Brain pericyte (primary cell): ENCODE data around the gene TFAP2A.

Source experiments
- DNase-seq: peaks from one replicate; pipeline ENCODE4 v3.0.0-alpha.2; 2012; ENCODE audit warnings: low read depth, low spot score

The TFAP2A gene

DNA sequence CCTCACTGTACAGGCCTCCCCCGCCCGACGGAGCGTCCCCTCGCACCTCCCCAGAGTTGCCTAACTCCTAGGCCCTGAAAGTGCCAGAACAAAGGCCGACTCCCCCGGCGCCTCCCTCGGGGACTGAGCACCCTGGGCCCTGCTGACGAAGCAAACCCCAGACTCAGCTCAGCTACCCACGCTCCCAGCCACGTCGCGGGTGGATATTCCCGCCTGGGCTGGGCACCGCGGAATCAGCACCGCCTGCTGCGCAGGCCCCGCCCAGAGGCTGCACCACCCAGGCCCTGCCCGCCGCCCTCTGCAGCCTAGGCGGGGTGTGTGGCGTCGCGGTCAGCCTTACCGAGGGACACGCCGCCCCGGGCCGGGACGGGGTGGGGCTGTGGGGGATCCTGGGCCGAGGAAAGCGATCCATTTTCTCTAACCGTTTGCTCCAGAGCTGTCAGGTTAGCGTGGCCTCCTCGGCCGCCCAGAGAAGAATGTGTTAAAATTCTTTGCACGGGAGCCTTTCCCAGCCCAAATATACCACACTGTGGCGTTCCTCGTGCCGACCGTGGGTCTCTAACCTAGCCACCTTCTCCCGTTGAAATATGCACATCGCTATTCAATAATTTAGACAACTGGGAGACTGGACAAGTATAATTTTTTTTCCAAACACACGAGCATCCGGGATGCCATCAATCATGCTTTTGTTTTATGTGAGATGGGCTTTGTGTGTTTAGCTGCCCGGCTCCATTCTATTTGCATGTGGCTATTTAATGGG is 31.4 kb downstream of the TFAP2A start:
- no peak for DNase-seq

DNA sequence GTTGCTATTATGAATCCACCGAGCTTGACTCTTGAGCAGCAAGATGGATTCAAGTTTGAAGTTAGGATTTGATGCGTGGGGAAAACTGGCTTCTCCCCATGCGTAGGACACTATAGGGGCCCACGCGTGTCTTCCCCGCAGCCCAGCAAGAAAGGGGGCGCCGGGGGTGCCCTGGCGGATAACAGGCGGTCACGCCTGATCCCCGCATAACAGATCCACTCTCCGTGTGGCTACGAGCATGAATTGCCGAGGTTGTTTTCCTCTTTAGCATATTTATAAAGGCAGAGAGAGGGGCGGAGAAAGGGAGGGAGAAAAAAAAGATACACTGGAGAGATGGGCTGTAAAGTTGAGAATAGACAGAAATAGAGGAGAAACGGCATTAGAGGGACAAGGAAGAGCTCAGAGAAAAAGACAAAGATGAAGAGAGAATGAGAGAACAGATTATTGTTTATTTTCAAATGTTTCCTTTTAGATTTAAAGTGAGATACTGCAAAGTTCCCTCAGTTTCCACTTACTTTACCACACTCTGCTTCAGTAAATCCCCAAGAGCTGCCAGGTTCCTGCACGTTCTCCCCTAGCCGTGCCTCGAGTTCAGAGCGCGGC is 32.0 kb downstream of the TFAP2A start:
- no peak for DNase-seq

DNA sequence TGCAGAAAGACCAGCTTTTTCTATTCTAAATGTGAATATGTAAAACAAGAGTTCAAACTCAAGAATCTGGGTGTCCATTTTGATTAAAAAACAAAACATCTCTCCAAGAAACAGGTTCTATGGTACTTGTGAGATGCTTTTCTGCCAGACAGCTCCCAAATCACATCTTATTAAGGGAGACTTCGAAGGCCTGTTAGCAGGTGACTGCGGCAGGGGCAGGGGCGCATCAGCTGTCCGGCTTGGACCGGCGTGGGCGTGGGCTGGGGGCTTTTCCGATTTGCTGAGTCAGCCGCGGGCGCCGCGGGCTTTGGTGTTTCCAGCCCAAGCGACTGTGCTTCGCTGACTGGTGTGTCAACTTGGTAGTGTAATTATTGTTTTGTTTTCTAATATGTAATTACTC is 32.6 kb downstream of the TFAP2A start:
- DNase-seq, result no peak

DNA sequence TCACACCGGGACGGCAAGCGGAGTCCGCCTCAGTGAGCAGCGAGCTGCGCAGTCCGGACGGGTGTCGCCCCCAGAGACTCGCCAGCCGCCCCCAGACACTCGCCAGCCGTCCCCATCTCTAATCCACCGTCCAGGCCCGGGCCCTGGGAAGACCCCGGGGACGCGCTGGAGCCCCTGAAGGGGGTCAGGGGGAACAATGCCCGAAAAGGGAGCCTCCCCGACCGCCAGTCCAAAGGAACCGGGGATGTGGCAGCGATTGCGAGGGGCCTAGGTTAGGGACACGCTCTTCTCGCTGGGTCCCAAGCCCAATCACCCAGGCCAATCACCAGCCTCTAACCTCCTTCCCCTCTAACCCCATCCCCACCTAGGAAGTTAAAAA is 33.1 kb downstream of the TFAP2A start:
- DNase-seq, result no peak

DNA sequence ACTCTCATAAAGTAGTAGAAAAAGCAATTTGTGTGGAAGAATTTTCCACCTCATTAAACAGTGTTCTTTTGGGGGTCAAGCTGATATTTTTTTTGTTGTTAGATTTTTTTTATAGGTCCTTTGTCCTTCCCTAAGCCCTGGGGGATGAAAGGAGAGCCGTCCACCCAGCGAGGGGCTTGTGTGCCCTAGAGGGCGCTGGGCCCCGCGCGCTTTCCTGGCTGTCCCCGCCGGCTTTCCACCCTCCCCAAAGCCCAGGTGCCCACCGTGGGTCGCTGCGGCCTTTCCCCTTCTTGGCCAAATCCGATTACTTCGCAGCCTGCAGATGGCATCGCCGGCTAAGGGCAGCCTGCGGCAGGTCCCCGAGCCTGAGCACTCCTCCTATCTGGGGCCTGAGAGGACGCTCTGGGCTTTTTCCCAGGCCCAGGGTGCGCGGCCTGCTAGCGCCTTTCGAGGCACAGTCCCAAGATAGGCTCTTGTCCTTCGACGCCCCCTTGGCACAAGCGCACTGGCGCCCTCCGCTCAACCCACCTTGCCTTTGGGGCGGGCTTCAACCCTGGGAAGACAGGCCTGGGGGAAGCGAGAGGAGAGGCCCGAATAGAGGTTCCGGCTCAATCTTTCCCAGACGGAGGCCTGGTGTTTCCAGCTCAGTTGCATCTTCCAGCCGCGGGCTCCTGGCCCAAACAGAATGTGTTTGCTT is 33.6 kb downstream of the TFAP2A start:
- no peak for DNase-seq

- DNase-seq, result no peak
These were observed 39.4 kb downstream of the TFAP2A start for GRCh38 chr6:10375391-10375969.

DNA sequence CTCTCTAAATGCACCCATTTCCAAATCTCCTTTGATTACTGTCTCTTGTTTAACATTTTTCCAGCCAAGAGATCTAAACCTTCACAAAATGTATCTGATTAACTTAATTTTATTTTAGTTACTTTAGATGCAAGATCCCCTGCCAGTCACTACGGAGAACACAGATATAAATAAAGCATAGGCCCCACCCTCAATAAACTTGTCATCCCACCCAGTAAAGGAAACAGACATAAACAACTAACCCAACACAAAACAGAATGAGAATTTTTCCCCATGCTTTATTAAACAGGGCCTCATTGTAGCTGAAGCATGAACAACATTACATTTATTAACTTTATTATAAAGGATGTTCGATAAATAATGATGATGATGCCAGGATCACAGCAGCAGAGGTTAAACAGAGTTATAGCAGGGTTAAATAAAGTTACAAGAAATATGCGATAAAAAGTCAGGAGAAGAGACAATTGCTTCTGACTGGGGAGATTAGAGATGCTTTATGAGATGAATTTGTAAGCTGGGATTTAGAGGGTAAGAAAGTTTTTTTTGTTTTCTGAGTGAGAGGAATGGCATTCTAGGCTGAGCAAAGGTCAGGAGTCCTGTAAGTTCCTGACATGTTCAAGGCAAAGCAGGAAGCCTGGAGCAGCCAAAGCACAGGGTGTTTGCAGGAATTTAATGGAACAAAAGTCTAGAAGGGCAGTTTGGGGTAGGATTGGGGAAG is 41.1 kb downstream of the TFAP2A start:
- DNase-seq, result no peak

GRCh38 chr6:10369896-10370295 is 45.0 kb downstream of the TFAP2A start:
- no peak for DNase-seq

- DNase-seq, result no peak
These were observed 46.0 kb downstream of the TFAP2A start for GRCh38 chr6:10368861-10369260.

- no peak for DNase-seq
These were observed 51.0 kb downstream of the TFAP2A start for GRCh38 chr6:10363911-10364310.

DNA sequence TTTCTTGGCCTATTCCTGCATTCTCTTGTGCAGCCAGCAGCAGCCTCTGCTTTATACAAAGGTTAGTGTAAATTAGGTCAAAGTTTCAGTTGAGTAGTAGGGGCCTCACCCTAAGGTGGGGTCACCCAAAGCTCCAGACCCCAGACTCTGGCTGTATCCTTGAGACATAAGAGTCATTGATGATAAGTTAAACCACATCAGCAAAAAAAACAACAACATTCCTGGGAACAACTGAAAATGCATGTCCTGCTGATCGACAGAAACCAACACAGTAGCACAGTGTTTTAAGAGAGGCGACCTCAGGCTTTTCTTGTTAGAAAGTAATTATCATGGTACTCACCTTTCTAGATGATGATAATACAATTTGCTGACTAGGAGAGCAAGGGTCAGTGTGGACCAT is 52.6 kb downstream of the TFAP2A start:
- DNase-seq, result no peak

GRCh38 chr6:10361428-10361827 is 53.4 kb downstream of the TFAP2A start:
- no peak for DNase-seq

DNA sequence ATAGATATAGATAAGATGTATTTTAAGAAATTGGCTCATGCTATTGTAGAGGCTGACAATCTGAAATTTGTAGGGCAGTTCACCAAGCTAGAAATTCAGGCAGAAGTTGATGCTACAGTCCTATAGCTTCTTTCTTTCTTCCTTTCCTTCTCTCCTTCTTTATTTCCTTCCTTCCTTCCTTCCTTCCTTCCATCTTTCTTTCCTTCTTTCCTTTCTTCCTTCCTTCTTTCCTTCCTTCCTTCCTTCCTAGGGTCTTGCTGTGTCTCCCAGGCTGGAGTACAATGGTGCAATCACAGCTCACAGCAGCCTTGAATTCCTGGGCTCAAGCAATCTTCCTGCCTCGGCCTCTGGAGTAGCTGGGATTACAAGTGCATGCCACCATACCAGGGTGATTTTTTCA is 55.3 kb downstream of the TFAP2A start:
- DNase-seq, result no peak

DNA sequence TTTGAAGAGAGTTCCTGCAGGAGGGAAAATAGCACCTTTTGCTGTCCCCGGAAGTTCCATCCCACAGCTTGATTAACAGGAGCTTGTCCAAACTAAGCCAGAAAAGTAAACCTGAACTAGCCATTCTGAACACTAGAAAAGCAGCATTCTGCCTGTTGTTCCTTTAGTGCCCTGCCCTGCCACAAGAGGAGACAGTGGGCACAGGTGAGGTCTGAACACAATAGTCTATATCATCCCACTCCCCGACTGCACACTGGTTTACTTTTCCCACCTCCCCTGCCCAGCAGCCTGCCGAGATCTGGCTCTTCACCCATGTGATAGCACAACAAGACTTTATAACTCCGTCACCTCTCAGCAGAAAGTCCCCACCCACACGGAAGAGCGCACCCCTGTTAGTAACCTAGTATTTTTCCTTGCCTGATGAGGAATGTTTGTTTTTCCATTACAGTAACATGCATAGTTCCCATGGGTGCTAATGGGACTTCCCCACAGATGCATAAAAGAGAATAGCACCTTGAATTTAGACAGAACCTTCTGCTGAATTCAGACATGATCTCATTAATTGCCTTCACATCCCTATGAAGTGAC is 59.7 kb downstream of the TFAP2A start:
- DNase-seq, result no peak

- no peak for DNase-seq
These were observed 63.1 kb downstream of the TFAP2A start for GRCh38 chr6:10351791-10352190.

- no peak for DNase-seq
These were observed 64.2 kb downstream of the TFAP2A start for GRCh38 chr6:10350720-10351119.

- no peak for DNase-seq
These were observed 67.1 kb downstream of the TFAP2A start for GRCh38 chr6:10347561-10348327.
